Prostate gland (tissue), 2 donors: ENCODE results near the gene H6PD.

Experiments
- POLR2A ChIP-seq: fragments of 450-650 bp; IDR thresholded peaks from one replicate; pipeline ENCODE4 v1.6.1; 2016; ENCODE audit warnings: antibody characterized with exemption, mild to moderate bottlenecking
- POLR2AphosphoS5 ChIP-seq: sonication (generic); formaldehyde crosslinking; IDR thresholded peaks from one replicate; pipeline ENCODE4 v1.6.1; 2017; ENCODE audit warnings: antibody characterized with exemption
- TF ChIP-seq, protein P1 (sequence below), 4 experiments: fragments of 200-600 bp in 2 of 4; fragments of 450-650 bp in 2 of 4; sonication (generic) in 2 of 4; IDR thresholded peaks; 1 replicate in 3 of 4; 2 replicates in 1 of 4; pipeline ENCODE4 v1.5.1; 2016 to 2019; ENCODE audit warnings: antibody characterized with exemption in 4 of 4, mild to moderate bottlenecking in 2 of 4, moderate library complexity in 2 of 4

GRCh38 chr1:9195651-9196050, 38.9 kb upstream of the H6PD start:
- TF ChIP-seq, protein P1, sequence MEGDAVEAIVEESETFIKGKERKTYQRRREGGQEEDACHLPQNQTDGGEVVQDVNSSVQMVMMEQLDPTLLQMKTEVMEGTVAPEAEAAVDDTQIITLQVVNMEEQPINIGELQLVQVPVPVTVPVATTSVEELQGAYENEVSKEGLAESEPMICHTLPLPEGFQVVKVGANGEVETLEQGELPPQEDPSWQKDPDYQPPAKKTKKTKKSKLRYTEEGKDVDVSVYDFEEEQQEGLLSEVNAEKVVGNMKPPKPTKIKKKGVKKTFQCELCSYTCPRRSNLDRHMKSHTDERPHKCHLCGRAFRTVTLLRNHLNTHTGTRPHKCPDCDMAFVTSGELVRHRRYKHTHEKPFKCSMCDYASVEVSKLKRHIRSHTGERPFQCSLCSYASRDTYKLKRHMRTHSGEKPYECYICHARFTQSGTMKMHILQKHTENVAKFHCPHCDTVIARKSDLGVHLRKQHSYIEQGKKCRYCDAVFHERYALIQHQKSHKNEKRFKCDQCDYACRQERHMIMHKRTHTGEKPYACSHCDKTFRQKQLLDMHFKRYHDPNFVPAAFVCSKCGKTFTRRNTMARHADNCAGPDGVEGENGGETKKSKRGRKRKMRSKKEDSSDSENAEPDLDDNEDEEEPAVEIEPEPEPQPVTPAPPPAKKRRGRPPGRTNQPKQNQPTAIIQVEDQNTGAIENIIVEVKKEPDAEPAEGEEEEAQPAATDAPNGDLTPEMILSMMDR (IDR thresholded peaks at IDR 0.05) = no peak
- TF ChIP-seq POLR2A = no peak
- TF ChIP-seq POLR2AphosphoS5 = no peak
